GM21390 (cell line): ENCODE data around the gene GLIS1.
"Not testable (repeated sequence)": the region's sequence is repeated elsewhere in the genome, so short reads cannot be mapped to it uniquely, and the experiment has no call there.

Experiments used
- ATAC-seq: cut with Tn5 transposase; IDR thresholded peaks from one replicate; pipeline ENCODE4 v1.9.1; 2021; ENCODE audit not compliant: unreplicated experiment

Gene GLIS1

DNA sequence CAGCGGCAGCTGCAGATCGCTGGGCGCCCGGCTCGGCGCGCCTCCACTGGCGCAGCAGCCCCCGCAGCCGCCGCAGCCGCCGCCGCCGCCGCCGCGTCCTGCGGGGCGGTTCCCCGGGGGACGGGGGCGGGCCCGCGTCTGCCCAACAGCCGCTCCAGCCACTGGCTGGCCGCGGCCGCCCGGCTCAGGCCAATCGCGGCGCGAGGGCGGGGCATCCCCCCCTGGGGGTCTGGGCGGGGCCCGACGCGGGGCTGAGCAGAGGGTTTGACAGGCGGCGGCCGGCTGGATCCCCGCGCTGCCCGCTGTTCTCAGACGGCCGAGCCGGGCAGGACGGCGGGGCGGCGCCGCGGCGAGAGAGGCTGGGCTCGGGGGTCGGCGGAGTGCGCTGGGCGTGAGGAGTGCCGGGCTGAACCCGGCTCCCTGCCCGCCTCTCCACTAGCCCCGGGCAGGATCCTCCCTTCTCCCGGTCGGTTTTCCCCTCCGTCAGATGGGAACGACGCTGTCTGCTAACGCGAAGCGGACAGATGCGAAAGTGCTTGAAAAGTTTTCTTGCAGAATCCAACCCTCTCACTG is at the start of gene GLIS1:
Gene GLIS1, minus strand, starts transcription at position 56 of the 573 bp plus-strand sequence. CDS start 1,100 bp downstream, outside the sequence.
- peak; percentile 97 for ATAC-seq

DNA sequence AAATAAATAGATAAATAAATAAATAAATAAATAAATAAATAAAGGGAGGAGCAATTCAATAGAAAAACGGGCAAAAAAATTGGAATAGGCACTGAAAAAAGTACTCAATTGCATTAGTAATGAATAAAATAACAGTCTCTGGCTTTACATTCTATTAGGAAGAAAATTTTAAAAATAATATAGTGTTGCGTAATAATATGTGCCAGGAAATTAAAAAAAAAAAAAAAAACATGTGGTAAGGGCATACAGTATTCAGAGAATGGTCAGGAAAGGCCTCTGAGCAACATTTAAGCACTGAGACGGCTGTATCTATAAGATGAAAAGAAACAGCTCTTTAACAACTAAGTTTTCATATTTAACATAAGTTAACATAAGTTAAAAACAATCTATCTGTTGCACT is 48.7 kb upstream of the GLIS1 start:
- no peak for ATAC-seq

DNA sequence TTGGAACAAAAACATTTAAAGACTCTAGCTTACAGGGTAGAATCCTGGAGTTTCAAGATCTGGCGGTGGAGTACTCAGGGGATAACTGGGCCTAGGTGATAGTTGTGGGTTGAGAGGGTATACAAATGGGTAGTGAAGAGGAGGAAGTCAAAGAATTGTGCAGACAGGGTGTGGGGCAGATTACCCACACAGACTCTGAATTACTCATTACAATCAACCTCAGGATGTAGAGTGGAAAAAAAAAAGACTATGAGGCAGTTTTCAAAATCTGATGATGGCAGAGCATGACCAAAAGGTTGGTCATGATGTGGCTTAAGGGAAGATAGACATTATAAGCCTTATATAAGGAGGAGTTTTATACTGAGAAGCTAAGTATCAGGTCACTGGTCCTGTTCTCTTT is 44.1 kb upstream of the GLIS1 start:
- no peak for ATAC-seq

GRCh38 chr1:53781654-53782053 is 42.7 kb upstream of the GLIS1 start:
- no peak for ATAC-seq

- no peak for ATAC-seq
Measured at GRCh38 chr1:53777272-53777671, 38.3 kb upstream of the GLIS1 start.

- no peak for ATAC-seq
Measured at GRCh38 chr1:53771648-53772047, 32.7 kb upstream of the GLIS1 start.

- ATAC-seq, result no peak
Measured at GRCh38 chr1:53769780-53770179, 30.8 kb upstream of the GLIS1 start.

GRCh38 chr1:53769184-53769583 is 30.2 kb upstream of the GLIS1 start:
- no peak for ATAC-seq

- ATAC-seq, result no peak
Measured at GRCh38 chr1:53766831-53767405, 28.0 kb upstream of the GLIS1 start.

- ATAC-seq, result no peak
Measured at GRCh38 chr1:53766194-53766742, 27.3 kb upstream of the GLIS1 start.

GRCh38 chr1:53765657-53766056 is 26.7 kb upstream of the GLIS1 start:
- no peak for ATAC-seq

GRCh38 chr1:53763911-53764310 is 24.9 kb upstream of the GLIS1 start:
- no peak for ATAC-seq

DNA sequence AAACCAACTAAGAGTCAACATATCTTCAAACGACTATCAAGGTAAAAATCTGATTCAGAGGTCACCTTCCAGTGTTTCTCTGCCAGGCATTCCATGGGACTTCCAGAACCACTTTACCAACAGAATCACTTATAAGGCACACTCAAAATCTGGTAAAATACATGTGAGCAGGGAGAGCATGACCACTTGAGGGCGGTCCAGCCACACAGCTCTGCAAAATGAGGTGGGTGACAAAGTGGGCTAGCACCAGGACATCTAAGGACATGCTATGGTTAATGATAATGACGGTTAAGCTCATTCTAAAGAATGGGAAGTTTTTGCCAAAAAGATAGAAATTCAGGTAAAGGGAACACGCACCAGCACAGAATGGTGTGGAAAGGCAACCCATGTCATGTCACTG is 24.5 kb upstream of the GLIS1 start:
- no peak for ATAC-seq

- ATAC-seq, result not testable (repeated sequence)
Measured at GRCh38 chr1:53760497-53760896, 21.5 kb upstream of the GLIS1 start.

DNA sequence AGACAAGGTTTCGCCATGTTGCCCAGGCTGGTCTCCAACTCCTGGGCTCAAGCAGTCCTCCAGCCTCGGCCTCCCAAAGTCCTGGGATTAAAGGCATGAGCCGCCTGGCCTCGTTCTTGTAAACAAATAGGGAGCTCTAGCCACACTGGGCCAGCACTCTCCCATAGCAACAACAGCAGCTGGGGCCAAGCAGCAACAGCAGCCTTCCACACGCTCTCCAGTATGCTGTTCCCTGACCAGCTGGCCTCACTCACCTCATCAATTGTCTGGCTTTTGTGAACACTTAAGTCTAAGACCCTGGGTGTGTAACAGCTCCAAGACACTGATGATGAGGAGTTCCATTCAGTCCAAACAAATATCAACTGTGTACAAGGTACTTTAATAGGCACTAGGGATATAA is 16.9 kb upstream of the GLIS1 start:
- no peak for ATAC-seq

DNA sequence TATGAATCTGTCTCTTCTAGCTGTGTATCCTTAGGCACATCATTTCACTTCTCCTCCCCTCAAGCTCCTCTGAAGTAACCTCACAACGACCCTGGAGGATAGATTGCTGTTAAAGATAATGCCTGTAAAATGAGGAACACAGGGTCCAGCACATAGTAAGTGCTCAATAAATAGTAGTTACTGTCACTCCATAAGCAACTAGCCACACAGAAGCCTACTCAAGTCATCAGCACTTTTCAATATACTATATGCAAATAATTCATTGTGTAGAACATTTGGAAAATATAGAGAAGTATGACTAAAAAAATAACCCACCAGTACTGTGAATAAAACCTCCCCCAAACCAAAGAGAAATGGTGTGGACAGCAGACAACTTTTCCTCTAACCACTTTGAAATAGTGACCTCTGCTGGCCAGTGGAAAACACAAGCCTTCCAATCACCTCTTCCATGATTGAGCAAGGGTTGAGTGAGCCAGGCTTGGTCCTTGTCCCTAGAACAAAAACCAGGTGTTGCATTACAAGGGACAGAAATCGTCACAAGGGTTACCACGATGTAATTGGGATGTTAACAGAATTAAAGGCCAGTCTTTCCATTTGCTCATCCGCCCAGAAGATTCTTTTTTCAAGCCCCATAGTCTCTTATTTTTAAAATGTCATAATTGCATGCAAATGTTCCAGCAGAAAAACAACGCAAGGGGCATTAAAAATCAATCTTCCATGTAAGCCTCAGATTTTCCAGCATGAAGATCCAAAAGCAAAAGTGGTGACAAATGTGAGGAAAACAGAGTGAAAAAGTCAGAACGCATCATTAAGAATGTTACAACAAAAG is 15.7 kb upstream of the GLIS1 start:
- ATAC-seq, result no peak

DNA sequence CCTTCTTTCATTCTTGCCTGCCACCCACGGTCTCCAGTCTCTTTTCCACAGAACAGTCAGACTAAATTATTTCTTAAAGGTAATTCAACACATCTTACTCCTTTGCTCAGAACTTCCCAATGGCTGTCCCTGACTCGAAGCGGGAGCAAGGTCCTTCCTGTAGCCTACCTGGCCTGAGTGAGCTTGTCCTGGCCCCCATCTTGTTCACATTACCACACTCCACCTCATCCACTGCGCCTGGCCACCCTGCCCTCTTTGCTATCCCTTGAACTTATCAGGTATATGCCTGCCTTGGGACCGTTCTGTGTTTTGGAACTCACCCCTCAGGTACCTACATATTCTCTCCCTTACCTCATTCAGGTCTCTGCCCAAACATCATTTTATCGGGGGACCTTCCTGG is 13.3 kb upstream of the GLIS1 start:
- no peak for ATAC-seq

DNA sequence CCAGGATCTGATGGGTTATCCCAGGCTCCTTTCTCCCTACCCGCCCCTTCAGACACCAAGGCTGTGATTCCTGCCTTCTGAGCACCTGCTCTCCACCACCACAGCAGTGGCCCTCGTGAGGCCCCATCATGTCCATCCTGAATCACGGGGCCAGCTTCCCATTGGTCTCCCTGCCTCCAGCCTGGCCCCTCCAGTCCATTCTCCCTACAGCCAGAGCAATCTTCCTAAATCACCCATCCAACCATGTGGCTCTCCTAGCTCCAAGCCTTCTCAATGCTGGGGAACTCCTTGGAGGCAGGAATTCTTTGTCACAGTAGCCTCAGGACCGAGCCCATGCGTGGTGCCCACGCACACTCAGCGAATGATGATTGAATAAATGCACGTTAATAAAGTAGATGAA is 8.9 kb upstream of the GLIS1 start:
- ATAC-seq, result no peak

DNA sequence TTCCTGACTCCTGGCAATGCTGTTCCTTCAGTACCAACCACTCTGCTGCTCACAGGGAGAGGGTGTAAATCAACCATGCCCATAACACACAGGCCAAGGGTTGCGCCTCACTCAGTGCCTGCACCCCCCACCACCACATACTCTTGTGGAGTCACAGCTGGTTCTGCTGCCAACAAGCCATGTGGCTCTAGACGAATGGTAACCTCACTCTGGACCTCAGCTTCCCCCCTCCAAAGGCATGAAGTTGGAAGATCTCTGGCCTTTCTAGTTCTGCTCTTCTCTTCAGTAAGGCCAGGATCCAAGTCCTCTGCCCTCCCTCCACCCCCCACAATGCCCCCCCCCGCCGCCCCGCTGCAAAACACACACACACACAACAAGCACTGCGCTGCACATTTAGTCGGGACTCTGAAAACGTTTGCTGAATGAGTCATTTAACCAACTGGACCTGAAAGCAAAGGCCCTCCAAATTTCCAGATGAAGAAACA is 1.7 kb upstream of the GLIS1 start:
- ATAC-seq, result no peak

DNA sequence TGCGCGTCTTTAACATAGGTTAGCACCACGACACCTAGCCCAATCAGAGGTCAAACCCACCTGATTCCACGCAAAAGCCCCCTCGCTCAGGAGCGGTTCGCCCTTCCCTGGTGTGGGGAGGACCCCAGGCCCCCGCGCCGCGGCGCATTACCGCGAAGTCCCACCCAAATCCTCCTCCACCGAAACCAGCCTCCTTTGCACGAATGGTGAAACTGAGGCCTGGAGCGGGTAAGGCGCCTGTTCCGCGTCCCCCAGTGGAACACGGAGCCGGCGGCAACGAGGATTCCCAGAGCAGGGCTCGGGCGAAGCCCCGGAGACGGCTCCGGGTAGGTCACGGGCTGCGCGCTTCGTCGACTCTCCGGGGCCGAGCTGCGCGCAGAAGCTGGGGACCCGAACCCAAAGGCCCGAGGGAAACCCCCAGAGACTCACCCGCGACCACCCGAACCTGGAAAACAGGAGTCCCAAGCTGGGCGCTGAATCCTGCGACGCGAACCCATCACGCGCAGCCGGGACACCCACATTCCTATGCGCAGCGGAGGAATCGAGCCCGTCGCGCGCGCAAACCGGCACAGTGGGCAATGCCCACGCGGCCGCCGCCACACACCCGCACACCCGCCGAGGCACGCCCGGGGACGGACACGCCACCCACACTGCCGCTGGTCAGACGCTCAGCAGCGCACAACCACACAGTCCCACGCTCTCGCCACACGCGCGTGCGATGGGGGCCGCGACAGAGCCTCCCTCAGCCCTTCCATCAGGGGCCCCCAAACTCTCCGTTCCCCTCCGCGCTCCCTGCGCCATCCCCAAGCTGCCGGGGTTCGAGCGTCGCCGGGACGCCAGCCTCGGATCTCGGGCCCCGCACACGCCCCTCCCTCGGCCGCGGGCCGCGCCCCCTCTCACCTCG is 507 bp downstream of the GLIS1 start:
- peak; percentile 6 for ATAC-seq
